ENCODE results near the gene OTUD1.
A peak's percentile ranks its signal among the peaks of the same experiment; 100 is the strongest.

Gene OTUD1

DNA sequence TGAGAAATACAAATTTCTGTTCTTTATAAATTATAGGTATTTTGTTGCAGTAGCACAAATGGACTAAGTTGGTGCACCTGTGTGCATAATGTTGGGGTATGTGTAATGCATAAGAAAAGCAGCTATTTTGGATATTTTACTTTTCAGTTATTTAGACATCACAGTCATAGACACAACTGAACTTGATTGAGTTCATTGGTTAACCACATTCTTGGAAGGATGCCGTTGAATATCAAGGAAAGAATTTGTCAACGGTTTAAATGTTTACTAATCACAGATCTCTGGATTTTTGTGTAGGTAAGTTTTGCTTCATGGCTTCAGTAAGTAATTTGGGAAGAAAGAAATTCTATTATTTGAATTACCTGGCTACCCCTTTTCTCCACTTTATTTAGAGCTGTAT lies 4.1 kb downstream of the OTUD1 start:
- DNase-seq (ENCODE audit: low read depth), result no peak
- TF ChIP-seq, protein P1, sequence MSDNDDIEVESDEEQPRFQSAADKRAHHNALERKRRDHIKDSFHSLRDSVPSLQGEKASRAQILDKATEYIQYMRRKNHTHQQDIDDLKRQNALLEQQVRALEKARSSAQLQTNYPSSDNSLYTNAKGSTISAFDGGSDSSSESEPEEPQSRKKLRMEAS (IDR thresholded peaks at IDR 0.05; ENCODE audit: low read depth, low read length), result no peak
- no peak for TF ChIP-seq MYC (IDR thresholded peaks at IDR 0.05; ENCODE audit: low read depth, low read length)
- TF ChIP-seq, protein P2, sequence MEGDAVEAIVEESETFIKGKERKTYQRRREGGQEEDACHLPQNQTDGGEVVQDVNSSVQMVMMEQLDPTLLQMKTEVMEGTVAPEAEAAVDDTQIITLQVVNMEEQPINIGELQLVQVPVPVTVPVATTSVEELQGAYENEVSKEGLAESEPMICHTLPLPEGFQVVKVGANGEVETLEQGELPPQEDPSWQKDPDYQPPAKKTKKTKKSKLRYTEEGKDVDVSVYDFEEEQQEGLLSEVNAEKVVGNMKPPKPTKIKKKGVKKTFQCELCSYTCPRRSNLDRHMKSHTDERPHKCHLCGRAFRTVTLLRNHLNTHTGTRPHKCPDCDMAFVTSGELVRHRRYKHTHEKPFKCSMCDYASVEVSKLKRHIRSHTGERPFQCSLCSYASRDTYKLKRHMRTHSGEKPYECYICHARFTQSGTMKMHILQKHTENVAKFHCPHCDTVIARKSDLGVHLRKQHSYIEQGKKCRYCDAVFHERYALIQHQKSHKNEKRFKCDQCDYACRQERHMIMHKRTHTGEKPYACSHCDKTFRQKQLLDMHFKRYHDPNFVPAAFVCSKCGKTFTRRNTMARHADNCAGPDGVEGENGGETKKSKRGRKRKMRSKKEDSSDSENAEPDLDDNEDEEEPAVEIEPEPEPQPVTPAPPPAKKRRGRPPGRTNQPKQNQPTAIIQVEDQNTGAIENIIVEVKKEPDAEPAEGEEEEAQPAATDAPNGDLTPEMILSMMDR (IDR thresholded peaks at IDR 0.05; ENCODE audit: low read depth, low read length), result no peak
- H3K4me3 ChIP-seq (ENCODE audit: low read depth, low read length), result no peak overlapping the region

DNA sequence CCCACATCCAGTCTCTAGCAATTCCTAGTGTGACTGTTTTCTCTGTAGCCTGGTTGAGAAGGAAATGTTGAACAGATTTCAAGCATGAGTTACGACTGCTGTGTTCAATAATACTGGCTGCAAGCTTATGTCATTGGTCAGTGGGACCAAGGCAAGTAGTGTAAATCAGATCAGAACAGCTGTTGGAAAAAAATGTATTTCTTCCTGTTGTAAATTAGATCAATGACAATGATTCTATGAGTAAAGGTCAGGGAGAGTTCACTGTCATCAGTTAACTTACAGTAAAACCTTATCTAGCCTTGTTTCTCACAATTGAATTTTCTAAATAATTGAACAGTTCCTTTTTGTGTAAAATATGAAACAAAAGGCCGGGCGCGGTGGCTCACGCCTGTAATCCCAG lies 6.7 kb downstream of the OTUD1 start:
- no peak for DNase-seq (ENCODE audit: low read depth)
- TF ChIP-seq POLR2A (IDR thresholded peaks at IDR 0.05; ENCODE audit: extremely low read depth, insufficient read length), result no peak
- TF ChIP-seq, protein P2 (IDR thresholded peaks at IDR 0.05; ENCODE audit: low read depth, low read length), result no peak
- TF ChIP-seq MYC (IDR thresholded peaks at IDR 0.05; ENCODE audit: low read depth, low read length), result no peak
- TF ChIP-seq, protein P1 (IDR thresholded peaks at IDR 0.05; ENCODE audit: low read depth, low read length), result no peak
- no peak overlapping the region for H3K4me3 ChIP-seq (ENCODE audit: low read depth, low read length)

DNA sequence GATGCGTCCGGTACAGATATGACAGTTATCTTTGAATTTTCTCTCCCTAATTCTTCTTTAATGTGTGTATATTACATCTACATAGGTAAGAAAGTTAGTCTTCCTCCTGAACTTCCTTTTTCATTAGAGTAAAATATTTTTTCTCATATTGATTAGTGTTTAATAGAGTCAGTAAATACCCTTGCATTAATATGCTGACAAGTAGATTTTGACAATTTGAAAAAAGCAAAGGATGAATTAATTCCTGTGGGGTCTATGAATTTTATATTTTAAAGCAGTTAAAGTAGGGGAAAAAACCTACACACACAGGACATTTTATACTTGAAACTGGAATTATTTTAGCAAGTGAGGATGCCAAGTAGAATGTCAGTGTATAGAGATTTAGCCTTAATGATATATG lies 9.4 kb downstream of the OTUD1 start:
- H3K4me3 ChIP-seq (ENCODE audit: low read depth, low read length), result no peak overlapping the region
- DNase-seq (ENCODE audit: low read depth), result no peak

DNA sequence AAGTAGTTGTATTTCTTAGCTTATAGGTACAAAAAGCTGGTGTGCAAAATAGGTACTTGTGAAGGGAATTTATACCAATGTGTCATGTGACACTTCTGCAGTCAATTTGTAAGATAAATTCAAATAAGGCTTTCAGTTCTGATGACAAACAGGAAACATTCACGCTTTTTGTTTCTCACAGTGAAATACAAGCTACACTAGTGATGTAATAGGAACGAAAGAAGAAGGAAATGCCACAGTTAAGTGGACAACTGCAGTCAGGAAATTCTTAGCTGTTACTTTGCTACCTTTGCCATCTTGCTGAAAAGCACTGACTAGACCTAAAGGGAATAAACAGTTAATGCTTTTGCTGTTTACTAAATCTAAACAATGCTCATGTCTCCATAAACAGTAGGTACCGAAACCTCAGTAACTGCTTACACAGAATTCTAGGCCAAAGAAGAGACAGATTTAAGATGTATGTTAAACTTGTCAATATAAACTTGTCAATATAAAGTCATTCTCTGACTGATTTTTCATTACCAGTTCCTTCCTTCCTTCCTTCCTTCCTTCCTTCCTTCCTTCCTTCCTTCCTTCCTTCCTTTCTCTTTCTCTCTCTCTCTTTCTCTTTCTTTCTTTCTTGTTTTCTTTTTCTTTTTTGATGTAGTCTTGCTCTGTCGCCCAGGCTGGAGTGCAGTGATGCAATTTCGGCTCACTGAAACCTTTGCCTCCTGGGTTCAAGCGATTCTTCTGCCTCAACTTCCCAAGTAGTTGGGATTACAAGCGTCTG lies 10.1 kb downstream of the OTUD1 start:
- DNase-seq (ENCODE audit: low read depth), result peak; percentile 13
- no peak overlapping the region for H3K4me3 ChIP-seq (ENCODE audit: low read depth, low read length)
- TF ChIP-seq, protein P2 (IDR thresholded peaks at IDR 0.05; ENCODE audit: low read depth, low read length), result no peak
- TF ChIP-seq POLR2A (IDR thresholded peaks at IDR 0.05; ENCODE audit: extremely low read depth, insufficient read length) (no peak), MYC (IDR thresholded peaks at IDR 0.05; ENCODE audit: low read depth, low read length) (no peak)

More for the DNA sequence above, 9.4 kb downstream of the OTUD1 start:
- TF ChIP-seq POLR2A (IDR thresholded peaks at IDR 0.05; ENCODE audit: extremely low read depth, insufficient read length) (no peak), MYC (IDR thresholded peaks at IDR 0.05; ENCODE audit: low read depth, low read length) (no peak)
- TF ChIP-seq, protein P2 (IDR thresholded peaks at IDR 0.05; ENCODE audit: low read depth, low read length), result no peak
- TF ChIP-seq, protein P1 (IDR thresholded peaks at IDR 0.05; ENCODE audit: low read depth, low read length), result no peak

DNA sequence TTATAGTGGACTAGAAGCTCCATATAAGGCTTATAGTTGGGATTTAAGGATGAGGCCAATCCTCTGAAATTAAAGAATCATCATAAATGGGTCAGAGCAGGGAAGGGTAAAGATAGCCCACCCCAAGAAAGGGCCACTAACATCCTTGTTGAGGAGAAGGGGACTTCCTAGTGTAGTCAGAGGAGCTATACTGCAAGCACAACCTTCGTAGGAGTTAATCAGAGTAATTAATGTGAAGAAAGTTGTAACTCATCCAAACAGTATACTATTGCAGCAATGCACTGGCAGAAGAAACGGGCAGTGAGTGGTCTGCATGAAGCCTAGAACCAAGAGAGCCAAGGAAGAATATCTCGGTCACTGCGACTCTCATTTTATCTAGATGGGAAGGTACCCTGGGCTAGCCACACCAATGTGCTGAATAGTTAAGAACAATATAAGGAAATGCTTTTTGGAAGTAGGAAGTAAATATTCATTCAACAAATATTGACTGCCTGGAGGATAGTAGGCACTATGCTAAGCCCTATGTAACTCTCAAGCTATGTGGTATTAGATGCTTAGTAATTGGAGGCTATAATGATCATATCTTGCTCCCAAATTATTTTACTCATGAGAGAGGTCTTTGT lies 13.3 kb downstream of the OTUD1 start:
- H3K4me3 ChIP-seq (ENCODE audit: low read depth, low read length), result no peak overlapping the region
- DNase-seq (ENCODE audit: low read depth), result no peak
- TF ChIP-seq, protein P2 (IDR thresholded peaks at IDR 0.05; ENCODE audit: low read depth, low read length), result no peak
- TF ChIP-seq MYC (IDR thresholded peaks at IDR 0.05; ENCODE audit: low read depth, low read length), result no peak

Measured in NB4 (cell line).